Activated T-cell treated with anti-CD3 and anti-CD28 coated beads, Interleukin-2, amount 50 U/mL, for 4 hours (primary cell): ENCODE data around the gene ZKSCAN1. TPM values are rescaled to one million over a fixed set of nuclear protein-coding genes. Genes with fewer than 3 reads are reported as not detected.
A peak's percentile ranks its signal among the peaks of the same experiment; 100 is the strongest.
"Not testable (repeated sequence)": the region's sequence is repeated elsewhere in the genome, so short reads cannot be mapped to it uniquely, and the experiment has no call there.

Experiments used
- ATAC-seq, 2 donors: fragments of 200-7000 bp; cut with Tn5 transposase; one replicate each; pipeline ENCODE4 v1.10.0; 2021
- DNase-seq: peaks from one replicate; pipeline ENCODE4 v3.0.0-alpha.2; 2020
- H3K27me3 Mint-ChIP-seq: one replicate; pipeline ENCODE4 v1.8.0; 2021; ENCODE audit warnings: low read depth, mixed read lengths
- H3K36me3 Mint-ChIP-seq: one replicate; pipeline ENCODE4 v1.8.0; 2022; ENCODE audit warnings: mixed read lengths; ENCODE audit not compliant: insufficient read depth
- H3K4me1 Mint-ChIP-seq: one replicate; pipeline ENCODE4 v1.8.0; 2021; ENCODE audit warnings: low read depth, mixed read lengths
- H3K4me3 Mint-ChIP-seq: one replicate; pipeline ENCODE4 v1.8.0; 2021; ENCODE audit warnings: mild to moderate bottlenecking, moderate library complexity, mixed read lengths
- H3K9me3 Mint-ChIP-seq: one replicate; pipeline ENCODE4 v1.8.0; 2021; ENCODE audit warnings: mixed read lengths
- total RNA-seq, 3 donors: library from RNA; stranded (reverse); gene quantifications; one replicate each; pipeline ENCODE4 v1.2.1, GENCODE V29; 2021

Gene ZKSCAN1
- total RNA-seq, result 10 to 100 TPM; 30.9 to 32.8 (median 32.3) TPM

DNA sequence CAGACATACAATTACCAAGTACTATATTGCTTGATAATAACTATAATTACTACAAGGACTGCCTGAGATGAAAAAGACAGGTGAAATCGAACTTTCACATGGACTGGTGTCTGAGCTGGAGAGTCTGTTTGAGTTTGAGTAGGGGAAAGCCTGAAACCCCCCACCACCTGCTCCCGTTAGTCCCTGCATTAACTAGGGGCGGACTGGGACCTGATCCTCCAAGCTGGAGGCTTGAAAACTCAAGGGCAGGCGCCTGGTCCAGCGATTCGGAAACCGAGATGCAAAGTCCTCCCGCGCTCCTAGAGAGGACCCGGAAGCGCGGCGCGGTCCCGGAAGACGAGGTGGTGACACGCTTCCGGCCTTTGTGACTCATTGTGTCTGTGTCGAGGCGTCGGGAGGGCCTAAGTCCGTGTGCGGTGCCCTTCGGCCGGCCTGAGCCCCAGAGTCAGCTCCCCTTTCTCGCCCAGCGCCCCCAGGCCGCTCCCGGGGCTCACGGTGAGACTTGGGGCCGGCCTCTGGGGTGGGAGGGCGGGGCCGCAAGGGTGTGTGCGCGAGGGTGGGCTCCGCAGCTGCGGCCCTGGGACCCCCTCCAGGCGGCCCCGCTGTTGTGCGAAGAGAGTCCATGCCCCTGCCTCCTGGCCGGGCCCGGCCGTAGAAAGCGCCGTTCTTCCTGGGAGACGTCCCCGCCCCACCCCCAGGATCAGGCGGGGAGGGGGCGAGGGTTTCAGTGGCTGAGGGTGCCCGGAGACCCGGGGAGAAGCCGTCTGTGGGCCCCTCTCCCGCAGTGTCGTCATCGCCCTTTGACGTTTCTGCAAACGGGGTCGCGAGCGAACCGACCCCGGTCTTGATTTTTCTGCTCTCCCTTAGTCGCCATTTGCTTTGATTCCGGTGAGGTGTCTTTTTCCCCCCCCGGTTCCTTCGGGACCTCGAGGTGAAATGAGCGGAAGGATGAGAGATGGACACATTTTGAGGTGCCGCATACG, at the start of gene ZKSCAN1:
Gene ZKSCAN1 (plus strand): TSS at position 365 of the 983 bp plus-strand sequence. CDS start 7,911 bp downstream, outside the sequence.
- Mint-ChIP-seq H3K36me3 (peaks cover 9% of the 10 kb centered on the region), H3K9me3 (no peaks in the 10 kb centered on the region), H3K4me1 (peaks cover 48% of the 10 kb centered on the region), H3K27me3 (peaks cover 2% of the 10 kb centered on the region), H3K4me3 (peak within 1 kb of the TSS; percentile 96)
- peak; percentile 98 to 99 for ATAC-seq
- peak; percentile 81 for DNase-seq

DNA sequence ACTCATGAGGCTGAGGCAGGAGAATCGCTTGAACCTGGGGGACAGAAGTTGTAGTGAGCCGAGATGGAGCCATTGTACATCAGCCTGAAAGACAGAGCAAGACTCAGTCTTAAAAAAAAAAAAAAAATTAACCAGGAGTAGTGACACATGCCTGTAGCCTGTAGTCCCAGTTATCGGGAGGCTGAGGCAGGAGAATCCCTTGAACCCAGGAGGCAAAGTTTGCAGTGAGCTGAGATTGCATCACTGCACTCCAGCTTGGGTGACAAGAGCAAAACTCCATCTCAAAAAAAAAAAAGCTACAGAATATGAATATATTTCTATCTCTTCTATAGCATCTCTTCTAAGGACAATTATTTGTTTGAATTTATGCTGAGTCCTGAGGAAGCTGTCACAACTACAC, 46.1 kb upstream of the ZKSCAN1 start:
- Mint-ChIP-seq H3K27me3 (peaks cover 43% of the 10 kb centered on the region), H3K4me3 (no peak overlapping the region), H3K36me3 (no peaks in the 10 kb centered on the region), H3K4me1 (no peaks in the 10 kb centered on the region), H3K9me3 (no peaks in the 10 kb centered on the region)
- DNase-seq (no peak), ATAC-seq (no peak)

DNA sequence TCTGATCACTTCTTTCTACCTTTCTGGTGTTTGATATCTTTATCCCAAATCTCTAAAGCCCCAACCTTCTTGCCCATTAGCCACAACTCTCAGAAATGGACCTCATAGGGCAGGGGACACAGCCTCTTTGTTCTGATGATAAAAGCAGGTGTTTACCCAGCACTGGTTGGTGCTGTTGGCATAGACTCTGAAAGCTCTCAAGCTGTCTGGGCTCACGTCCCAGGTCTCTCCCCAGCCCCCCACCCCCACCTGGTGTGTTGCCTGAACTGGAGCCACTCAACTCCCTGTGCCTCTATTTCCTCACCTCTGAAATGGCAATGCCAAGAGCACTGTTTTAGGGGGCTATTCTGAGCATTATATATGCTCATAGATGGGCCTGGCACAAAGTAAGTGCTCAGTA, 45.6 kb upstream of the ZKSCAN1 start:
- not testable (repeated sequence) for ATAC-seq, H3K9me3 Mint-ChIP-seq, H3K4me3 Mint-ChIP-seq, DNase-seq, H3K4me1 Mint-ChIP-seq, H3K36me3 Mint-ChIP-seq
- H3K27me3 Mint-ChIP-seq, result peaks cover 37% of the 10 kb centered on the region

DNA sequence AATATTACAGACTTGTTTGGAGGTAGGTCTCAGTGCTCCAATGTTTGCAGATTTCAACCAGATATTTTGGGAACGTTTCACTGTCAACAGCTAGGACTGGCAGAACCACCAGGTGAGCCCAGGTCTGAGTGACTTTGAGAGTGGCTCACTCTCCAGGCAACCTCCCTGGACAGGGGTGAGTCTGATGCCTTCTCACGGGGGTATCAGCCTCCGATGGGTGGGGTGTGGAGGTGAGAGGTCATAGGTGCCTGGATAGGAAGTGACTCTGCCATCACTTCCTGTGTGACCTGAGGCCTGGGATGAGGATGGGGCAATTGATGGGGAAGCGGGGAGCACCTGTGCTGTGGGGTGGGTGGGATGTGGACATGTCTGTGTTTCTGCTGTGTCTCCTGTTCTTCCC, 44.2 kb upstream of the ZKSCAN1 start:
- H3K4me3 Mint-ChIP-seq, result no peak overlapping the region
- H3K9me3 Mint-ChIP-seq, result no peaks in the 10 kb centered on the region
- H3K4me1 Mint-ChIP-seq, result no peaks in the 10 kb centered on the region
- ATAC-seq (no peak), DNase-seq (no peak)
- peaks cover 31% of the 10 kb centered on the region for H3K27me3 Mint-ChIP-seq
- no peaks in the 10 kb centered on the region for H3K36me3 Mint-ChIP-seq

DNA sequence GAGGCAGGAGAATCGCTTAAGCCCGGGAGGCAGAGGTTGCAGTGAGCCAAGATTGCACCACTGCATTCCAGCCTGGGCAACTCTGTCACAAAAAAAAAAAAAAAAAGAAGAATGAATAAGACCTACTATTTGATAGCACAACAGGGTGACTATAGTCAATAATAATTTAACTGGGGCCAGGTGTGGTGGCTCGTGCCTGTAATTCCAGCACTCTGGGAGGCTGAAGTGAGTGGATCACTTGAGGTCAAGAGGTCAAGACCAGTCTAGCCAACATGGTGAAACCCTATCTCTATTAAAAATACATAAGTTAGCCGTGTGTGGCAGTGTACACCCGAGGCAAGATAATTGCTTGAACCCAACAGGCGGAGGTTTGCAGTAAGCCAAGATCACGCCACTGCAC, 41.6 kb upstream of the ZKSCAN1 start:
- not testable (repeated sequence) for H3K4me1 Mint-ChIP-seq, H3K9me3 Mint-ChIP-seq, DNase-seq, H3K4me3 Mint-ChIP-seq, ATAC-seq, H3K36me3 Mint-ChIP-seq
- H3K27me3 Mint-ChIP-seq, result peaks cover 17% of the 10 kb centered on the region

DNA sequence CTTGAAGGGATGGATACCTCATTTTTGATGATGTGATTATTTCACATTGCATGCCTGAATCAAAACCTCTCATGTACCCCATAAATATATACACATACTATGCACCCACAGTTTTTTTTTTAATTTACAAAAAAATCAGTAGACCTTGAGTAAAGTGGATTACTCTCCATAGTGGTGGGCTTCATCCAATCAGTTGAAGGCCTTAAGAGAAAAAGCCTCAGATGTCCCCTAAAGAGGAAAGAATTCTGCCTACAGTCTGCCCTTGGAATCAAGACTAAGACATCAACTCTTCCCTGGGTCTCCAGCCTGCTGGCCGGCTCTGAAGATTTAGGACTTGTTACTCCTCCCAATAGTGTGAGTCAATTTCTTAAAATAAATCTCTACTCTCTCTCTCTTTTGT, 40.7 kb upstream of the ZKSCAN1 start:
- H3K4me3 Mint-ChIP-seq, result no peak overlapping the region
- H3K36me3 Mint-ChIP-seq, result no peaks in the 10 kb centered on the region
- H3K9me3 Mint-ChIP-seq, result no peaks in the 10 kb centered on the region
- DNase-seq, result no peak
- no peaks in the 10 kb centered on the region for H3K4me1 Mint-ChIP-seq
- no peak for ATAC-seq
- H3K27me3 Mint-ChIP-seq, result peaks cover 20% of the 10 kb centered on the region

DNA sequence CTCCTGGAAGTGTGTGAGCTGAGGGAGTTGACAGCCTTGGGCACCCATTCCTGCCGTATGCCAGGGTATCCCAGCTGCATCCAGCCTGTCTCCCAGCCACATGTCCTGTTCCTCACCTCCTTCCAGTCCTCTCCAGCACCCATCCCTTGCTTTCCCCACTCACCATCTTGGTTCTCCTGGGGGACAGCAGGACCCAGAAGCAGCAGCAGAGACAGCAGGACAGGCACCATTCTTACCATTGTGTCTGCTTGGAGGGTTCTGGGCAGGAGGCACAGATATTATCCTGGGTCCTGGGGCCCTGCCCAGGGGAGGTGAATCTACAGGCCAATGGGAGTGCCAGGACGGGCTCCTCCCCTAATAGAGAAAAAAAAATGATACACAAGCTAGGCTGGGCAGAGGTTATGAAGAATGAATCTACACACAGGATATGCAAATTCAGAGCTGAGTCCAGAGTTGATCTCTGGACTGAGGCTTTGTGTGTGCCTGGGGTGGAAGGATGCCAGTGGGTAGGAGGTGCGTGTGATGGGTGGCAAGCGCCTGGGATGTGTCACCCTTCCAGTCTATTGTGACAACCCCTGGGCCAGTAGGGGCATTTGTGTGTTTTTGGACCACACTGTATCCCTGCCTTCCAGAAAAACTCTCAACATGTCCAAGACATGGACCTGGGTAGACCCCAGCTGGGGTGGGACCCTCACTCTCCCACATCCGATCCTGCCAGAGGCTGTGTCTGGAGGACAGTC, 39.4 kb upstream of the ZKSCAN1 start, which contains the start of gene AZGP1:
Gene AZGP1 (minus strand): TSS at position 250 of the 740 bp plus-strand sequence. CDS start 11 bp downstream, at position 239.
- no peaks in the 10 kb centered on the region for H3K36me3 Mint-ChIP-seq
- DNase-seq, result no peak
- no peak for ATAC-seq
- H3K27me3 Mint-ChIP-seq, result peaks cover 20% of the 10 kb centered on the region
- no peaks in the 10 kb centered on the region for H3K9me3 Mint-ChIP-seq
- H3K4me3 Mint-ChIP-seq, result no peak within 1 kb of the TSS
- peaks cover 10% of the 10 kb centered on the region for H3K4me1 Mint-ChIP-seq

DNA sequence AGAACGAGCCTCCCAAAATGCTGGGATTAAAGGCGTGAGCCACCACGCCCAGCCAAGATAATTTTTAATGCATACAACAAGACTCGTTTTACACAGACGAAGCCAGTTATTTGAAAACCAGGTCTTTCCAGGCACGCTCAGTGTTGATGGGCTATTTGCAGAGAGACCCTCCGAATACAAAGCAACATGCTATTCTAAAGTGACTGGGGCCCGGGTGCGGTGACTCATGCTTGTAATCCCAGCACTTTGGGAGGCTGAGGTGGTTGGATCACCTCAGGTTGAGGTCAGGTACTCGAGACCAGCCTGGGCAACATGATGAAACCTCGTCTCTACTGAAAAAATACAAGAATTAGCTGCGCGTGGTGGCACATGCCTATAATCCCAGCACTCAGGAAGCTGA, 38.8 kb upstream of the ZKSCAN1 start:
- no peak for DNase-seq
- H3K27me3 Mint-ChIP-seq, result peaks cover 19% of the 10 kb centered on the region
- H3K9me3 Mint-ChIP-seq, result no peaks in the 10 kb centered on the region
- no peak for ATAC-seq
- H3K4me1 Mint-ChIP-seq, result peaks cover 10% of the 10 kb centered on the region
- H3K4me3 Mint-ChIP-seq, result no peak overlapping the region
- H3K36me3 Mint-ChIP-seq, result no peaks in the 10 kb centered on the region

DNA sequence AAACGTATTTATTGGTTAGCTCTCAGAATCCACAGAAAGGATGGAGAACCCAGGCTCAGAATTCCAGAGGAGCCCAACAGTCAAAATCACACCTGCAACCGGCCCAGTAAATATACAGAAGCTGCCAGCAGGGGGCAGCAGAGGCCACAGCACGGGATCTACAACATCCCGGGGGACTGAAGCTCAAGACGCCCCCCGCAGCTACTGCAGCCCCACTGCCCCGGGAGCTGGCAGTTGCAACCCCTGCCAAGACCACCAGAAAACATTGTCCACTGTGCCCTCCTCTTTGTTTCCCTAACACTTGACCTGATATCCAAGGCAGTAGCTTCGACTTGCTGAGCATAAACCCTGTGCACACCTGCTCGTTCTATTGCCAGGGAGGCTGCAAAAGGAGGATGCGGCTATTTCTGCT, 35.6 kb upstream of the ZKSCAN1 start:
- peak; percentile 80 to 85 for ATAC-seq
- H3K9me3 Mint-ChIP-seq, H3K4me1 Mint-ChIP-seq, H3K36me3 Mint-ChIP-seq, H3K4me3 Mint-ChIP-seq: not testable (repeated sequence)
- H3K27me3 Mint-ChIP-seq, result peaks cover 13% of the 10 kb centered on the region
- DNase-seq, result peak; percentile 67

DNA sequence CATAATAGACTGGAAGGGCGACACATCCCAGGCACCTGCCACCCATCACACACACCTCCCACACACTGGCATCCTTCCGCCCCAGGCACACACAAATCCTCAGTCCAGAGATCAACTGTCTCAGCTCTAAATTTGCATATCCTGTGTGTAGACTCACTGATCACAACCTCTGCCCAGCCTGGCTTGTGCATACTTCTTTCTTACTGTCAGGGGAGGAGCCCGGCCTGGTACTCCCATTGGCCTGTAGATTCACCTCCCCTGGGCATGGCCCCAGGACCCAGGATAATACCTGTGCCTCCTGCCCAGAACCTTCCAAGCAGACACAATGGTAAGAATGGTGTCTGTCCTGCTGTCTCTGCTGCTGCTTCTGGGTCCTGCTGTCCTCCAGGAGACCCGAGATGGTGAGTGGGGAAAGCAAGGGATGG, 34.9 kb upstream of the ZKSCAN1 start:
- H3K9me3 Mint-ChIP-seq, H3K36me3 Mint-ChIP-seq, H3K4me3 Mint-ChIP-seq, H3K4me1 Mint-ChIP-seq, DNase-seq: not testable (repeated sequence)
- peaks cover 13% of the 10 kb centered on the region for H3K27me3 Mint-ChIP-seq
- ATAC-seq, result peak; percentile 14 to 28

DNA sequence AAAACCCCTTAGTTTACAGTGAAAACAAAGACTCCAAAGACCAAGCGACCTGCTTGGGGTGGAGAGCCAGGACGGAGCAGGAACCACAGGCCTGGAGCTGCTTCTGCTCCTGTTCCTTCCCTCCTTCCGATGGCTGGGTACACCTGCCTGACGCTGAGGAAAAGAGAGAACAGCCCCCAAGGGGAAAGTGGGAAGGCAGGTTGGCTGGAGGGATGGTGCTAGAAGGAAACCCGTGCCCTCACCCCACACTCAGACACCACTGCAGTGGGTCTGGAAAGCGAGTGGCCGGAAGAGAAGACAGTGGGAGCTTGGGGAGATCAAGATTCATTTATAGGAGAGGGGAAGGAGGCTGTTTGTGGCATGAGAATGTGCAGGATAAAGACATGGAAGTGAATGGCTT, 34.3 kb upstream of the ZKSCAN1 start:
- not testable (repeated sequence) for DNase-seq, H3K27me3 Mint-ChIP-seq, H3K4me3 Mint-ChIP-seq, H3K36me3 Mint-ChIP-seq, ATAC-seq, H3K9me3 Mint-ChIP-seq, H3K4me1 Mint-ChIP-seq

DNA sequence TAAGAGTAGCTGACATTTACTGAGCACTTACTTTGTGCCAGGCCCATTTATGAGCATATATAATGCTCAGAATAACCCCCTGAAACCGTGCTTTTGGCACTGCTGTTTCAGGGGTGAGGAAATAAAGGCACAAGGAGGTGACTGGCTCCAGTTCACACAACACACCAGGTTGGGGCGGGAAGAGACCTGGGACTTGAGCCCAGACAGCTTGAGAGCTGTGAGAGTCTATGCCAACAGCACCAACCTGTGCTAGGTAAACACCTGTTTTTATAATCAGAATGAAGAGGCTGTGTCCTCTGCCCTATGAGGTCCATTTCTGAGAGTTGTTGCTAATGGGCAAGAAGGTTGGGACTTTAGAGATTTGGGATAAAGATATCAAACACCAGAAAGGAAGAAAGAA, 30.8 kb upstream of the ZKSCAN1 start:
- Mint-ChIP-seq H3K4me3 (no peak overlapping the region), H3K36me3 (no peaks in the 10 kb centered on the region), H3K9me3 (no peaks in the 10 kb centered on the region), H3K27me3 (peaks cover 7% of the 10 kb centered on the region), H3K4me1 (peaks cover 10% of the 10 kb centered on the region)
- ATAC-seq (no peak), DNase-seq (no peak)

DNA sequence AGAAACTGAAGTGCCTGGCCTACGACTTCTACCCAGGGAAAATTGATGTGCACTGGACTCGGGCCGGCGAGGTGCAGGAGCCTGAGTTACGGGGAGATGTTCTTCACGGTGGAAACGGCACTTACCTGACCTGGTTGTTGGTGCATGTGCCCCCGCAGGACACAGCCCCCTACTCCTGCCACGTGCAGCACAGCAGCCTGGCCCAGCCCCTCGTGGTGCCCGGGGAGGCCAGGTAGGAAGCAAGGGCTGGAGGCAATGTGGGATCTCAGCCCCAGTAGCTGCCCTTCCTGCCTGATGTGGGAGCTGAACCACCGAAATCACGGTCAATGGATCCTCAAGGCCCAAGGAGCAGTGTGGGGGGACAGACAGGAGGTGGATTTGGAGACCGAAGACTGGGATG, 28.1 kb upstream of the ZKSCAN1 start:
- ATAC-seq, H3K4me1 Mint-ChIP-seq, DNase-seq, H3K9me3 Mint-ChIP-seq, H3K36me3 Mint-ChIP-seq, H3K27me3 Mint-ChIP-seq, H3K4me3 Mint-ChIP-seq: not testable (repeated sequence)

DNA sequence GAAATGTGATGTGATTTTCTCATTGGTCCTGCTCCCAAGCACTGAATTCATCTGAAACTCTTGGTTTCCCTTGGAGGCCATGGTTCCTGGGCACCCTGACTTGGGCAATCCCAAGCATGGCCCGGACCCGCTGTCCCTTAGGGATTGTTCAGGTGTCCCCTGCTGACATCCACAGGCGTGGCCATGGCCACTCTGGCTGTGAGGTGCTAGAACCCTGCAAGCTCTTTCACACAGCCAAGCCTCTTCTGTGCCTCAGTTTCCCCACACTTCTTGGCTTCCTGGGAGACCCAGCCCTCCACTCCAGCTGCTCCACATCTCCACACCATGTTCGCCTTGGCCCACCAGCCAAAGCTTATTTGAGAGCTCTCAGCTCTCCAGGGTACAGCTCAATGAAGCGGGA, 27.6 kb upstream of the ZKSCAN1 start:
- DNase-seq (no peak), ATAC-seq (no peak)
- Mint-ChIP-seq H3K27me3 (peaks cover 10% of the 10 kb centered on the region), H3K36me3 (no peaks in the 10 kb centered on the region), H3K4me3 (no peak overlapping the region), H3K4me1 (no peaks in the 10 kb centered on the region), H3K9me3 (no peaks in the 10 kb centered on the region)
